Thoracic aorta endothelial cell (primary cell): ENCODE measurements around the gene OTC. TPM values are rescaled to one million over a fixed set of nuclear protein-coding genes. Genes with fewer than 3 reads are reported as not detected.

Source experiments
- small RNA-seq: library from RNA; depleted of rRNA; stranded (forward); fragments of <200 nt; gene quantifications from one replicate; pipeline ENCODE3, GENCODE V24; 2012
- total RNA-seq: library from RNA; depleted of rRNA; stranded (reverse); fragments of >200 nt; gene quantifications from 2 replicates; pipeline ENCODE4 v1.2.3, GENCODE V29; 2012

OTC gene
- 0.07 TPM in 1 of 2 replicates, not detected in the other for total RNA-seq

DNA sequence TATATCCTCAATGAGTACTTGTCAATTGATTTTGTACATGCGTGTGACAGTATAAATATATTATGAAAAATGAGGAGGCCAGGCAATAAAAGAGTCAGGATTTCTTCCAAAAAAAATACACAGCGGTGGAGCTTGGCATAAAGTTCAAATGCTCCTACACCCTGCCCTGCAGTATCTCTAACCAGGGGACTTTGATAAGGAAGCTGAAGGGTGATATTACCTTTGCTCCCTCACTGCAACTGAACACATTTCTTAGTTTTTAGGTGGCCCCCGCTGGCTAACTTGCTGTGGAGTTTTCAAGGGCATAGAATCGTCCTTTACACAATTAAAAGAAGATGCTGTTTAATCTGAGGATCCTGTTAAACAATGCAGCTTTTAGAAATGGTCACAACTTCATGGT is at the start of gene OTC:
Gene OTC (plus strand): TSS at position 243 of the 400 bp plus-strand sequence. CDS start 93 bp downstream, at position 336.

DNA sequence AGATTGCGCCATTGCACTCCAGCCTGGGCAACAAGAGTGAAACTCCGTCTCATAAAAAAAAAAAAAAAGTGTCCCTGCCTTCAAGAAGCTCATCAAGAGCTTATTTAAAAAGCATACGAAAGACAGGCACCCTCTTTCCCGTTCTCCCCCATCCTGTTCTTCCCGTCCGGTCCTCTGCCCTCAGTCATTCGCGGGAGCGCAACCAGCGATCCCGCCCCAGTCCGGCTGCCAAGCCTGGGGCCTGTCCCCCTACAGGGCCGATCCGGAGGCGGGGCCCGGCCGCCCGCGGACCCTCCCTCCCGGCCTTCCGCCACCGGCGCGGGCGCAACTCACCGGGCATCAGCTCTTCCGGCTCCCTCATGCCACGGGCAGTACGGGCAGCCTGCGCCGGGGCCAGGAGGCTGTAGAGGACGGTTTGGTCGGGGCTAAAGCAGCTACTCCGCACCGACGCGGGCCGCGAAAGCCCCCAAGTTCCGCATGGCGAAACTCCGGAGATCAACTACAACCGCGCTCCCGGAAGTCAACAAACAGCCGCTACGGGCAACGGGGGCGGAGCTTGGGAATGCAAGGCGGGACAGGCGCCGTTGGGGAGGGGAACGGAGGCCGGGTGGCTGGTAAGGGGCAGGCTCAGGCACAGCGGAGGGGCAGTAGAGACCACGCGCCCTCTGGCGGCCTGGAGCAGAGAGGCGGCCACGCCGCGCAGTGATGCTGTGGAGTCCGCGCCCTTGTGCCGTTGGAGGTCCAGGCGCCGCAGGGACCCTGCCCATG is 25.2 kb upstream of the OTC start, which contains the start of gene RPGR:
Gene RPGR (minus strand): TSS at position 503 of the 768 bp plus-strand sequence. CDS start 142 bp downstream, at position 361.

Small RNAs within 50 kb of the gene (small RNA-seq; reads per million reads assigned to genes)
- not detected for gene RF00322

Other genes with a start within 250 kb of the OTC start
- gene SRPX, start 131.7 kb upstream of the OTC start, total RNA-seq: 317 and 330 TPM in 2 replicates
- gene RPGR, start 25.1 kb upstream of the OTC start, total RNA-seq: 57.7 and 70.7 TPM in 2 replicates
- gene TSPAN7, start 208.9 kb downstream of the OTC start, total RNA-seq: 12.0 and 15.1 TPM in 2 replicates